GM23338 (cell line): Measurements from ENCODE around the gene RAPGEF5.

Experiments used
- CREB1 ChIP-seq: fragments of 250-450 bp; sonication (Bioruptor Pico); IDR thresholded peaks from 2 replicates; pipeline ENCODE4 v1.5.0; 2020; ENCODE audit warnings: low read depth, mild to moderate bottlenecking, moderate library complexity
- EZH2 ChIP-seq: fragments of 200-600 bp; sonication (generic); IDR thresholded peaks from one replicate; pipeline ENCODE4 v1.8.0; 2017; ENCODE audit warnings: antibody characterized with exemption, mild to moderate bottlenecking, low read depth; ENCODE audit not compliant: unreplicated experiment
- EZH2phosphoT487 ChIP-seq: fragments of 200-600 bp; sonication (generic); IDR thresholded peaks from one replicate; pipeline ENCODE4 v1.8.1; 2018; ENCODE audit warnings: antibody characterized with exemption; ENCODE audit not compliant: unreplicated experiment
- JUNB ChIP-seq: IDR thresholded peaks from one replicate; pipeline ENCODE4 v1.6.1; 2016; ENCODE audit warnings: antibody characterized with exemption; ENCODE audit not compliant: unreplicated experiment
- POLR2AphosphoS5 ChIP-seq: IDR thresholded peaks from 2 replicates; pipeline ENCODE4 v1.6.1; 2016; ENCODE audit warnings: antibody characterized with exemption, low read depth
- REST ChIP-seq: IDR thresholded peaks from one replicate; pipeline ENCODE4 v1.6.1; 2018; ENCODE audit warnings: antibody characterized with exemption; ENCODE audit not compliant: unreplicated experiment
- ZNF114 ChIP-seq: fragments of 250-450 bp; sonication (Bioruptor Pico); IDR thresholded peaks from 2 replicates; pipeline ENCODE4 v1.5.0; 2020; ENCODE audit warnings: mild to moderate bottlenecking, moderate library complexity
- TF ChIP-seq, protein P1 (sequence below), 2 experiments: fragments of 200-600 bp in 1 of 2; sonication (generic) in 1 of 2; conservative IDR thresholded peaks; 2 replicates each; pipeline versions ENCODE4 v1.5.1 to v1.6.1; 2016 to 2017; ENCODE audit warnings: antibody characterized with exemption in 2 of 2, low read depth in 2 of 2, mild to moderate bottlenecking in 2 of 2, moderate library complexity in 1 of 2

DNA sequence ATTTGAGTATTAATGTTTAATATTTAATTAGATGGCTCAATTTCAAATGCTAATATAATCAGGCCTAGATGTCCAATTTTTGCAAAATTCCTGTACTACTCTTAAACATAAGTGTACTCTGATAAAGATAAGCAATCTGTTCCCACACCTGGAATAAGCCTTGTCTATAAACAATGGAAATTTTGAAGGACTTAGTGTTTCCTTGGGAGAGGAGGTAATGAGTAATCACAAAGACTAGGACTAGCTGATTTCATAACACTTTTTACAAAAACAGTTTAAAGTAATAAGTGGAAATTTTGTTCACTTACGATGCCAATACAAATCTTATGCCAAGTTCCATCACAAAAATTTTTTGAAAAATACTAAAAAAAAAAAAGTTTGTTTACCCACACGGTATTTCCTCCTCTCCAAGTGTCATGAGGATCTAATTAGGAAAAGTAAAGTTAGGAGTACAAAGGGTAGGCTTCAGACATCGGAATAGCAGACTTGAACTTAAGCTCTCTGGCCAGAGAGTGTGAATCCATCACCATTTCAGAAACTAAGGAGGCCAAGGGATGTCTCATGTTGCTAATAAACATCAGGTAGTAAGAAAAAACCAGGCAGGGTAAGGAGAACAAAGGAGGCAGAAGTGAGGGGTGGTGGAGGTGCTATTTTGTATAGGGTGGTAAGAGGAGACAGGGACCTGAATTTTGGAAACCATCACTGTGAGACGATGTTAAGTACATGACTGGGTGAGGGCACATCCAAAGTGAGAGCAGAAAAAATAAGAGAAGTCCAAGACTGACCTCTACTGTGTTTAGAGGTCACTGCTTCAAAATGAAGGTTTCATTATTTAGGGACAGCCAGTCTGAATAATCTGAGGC lies 61.3 kb downstream of the RAPGEF5 start:
- TF ChIP-seq, protein P1, sequence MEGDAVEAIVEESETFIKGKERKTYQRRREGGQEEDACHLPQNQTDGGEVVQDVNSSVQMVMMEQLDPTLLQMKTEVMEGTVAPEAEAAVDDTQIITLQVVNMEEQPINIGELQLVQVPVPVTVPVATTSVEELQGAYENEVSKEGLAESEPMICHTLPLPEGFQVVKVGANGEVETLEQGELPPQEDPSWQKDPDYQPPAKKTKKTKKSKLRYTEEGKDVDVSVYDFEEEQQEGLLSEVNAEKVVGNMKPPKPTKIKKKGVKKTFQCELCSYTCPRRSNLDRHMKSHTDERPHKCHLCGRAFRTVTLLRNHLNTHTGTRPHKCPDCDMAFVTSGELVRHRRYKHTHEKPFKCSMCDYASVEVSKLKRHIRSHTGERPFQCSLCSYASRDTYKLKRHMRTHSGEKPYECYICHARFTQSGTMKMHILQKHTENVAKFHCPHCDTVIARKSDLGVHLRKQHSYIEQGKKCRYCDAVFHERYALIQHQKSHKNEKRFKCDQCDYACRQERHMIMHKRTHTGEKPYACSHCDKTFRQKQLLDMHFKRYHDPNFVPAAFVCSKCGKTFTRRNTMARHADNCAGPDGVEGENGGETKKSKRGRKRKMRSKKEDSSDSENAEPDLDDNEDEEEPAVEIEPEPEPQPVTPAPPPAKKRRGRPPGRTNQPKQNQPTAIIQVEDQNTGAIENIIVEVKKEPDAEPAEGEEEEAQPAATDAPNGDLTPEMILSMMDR (conservative IDR thresholded peaks at IDR 0.05; ENCODE audit: low read depth in 2 of 2): peak; percentile 15 to 46; a peak in 3 of 4 replicates
- no peak for TF ChIP-seq POLR2AphosphoS5
- no peak for TF ChIP-seq JUNB
- no peak for TF ChIP-seq EZH2phosphoT487
- no peak for TF ChIP-seq EZH2
- TF ChIP-seq REST: no peak
- no peak for TF ChIP-seq ZNF114
- TF ChIP-seq CREB1 (CRISPR knock-in tag): no peak
